ENCODE measurements around the gene PEG3.

Gene PEG3

DNA sequence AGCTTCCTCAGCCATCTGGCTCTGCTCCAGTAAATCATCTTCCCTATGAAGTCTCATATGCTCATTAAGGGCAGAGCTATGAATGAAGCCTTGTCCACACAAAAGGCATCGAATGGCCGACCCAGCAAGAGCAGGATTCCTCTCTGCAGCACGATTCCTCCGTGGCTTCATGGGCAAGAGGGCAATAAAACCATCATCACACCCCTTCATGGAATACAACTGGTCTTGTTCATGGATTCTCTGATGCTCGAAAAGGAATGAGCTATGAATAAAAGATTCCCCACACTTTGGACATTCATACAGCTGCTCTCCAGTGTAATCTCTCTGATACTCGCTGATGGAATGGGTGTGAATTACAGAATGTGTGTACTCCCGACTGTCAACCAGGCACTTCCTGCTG lies 25.9 kb downstream of the PEG3 start:
- in situ Hi-C loops (cut with MboI; ENCODE audit: low sequenced_read_pairs, unreplicated experiment), result no loop called here
- TF ChIP-seq, protein P1, sequence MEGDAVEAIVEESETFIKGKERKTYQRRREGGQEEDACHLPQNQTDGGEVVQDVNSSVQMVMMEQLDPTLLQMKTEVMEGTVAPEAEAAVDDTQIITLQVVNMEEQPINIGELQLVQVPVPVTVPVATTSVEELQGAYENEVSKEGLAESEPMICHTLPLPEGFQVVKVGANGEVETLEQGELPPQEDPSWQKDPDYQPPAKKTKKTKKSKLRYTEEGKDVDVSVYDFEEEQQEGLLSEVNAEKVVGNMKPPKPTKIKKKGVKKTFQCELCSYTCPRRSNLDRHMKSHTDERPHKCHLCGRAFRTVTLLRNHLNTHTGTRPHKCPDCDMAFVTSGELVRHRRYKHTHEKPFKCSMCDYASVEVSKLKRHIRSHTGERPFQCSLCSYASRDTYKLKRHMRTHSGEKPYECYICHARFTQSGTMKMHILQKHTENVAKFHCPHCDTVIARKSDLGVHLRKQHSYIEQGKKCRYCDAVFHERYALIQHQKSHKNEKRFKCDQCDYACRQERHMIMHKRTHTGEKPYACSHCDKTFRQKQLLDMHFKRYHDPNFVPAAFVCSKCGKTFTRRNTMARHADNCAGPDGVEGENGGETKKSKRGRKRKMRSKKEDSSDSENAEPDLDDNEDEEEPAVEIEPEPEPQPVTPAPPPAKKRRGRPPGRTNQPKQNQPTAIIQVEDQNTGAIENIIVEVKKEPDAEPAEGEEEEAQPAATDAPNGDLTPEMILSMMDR (IDR thresholded peaks at IDR 0.05; ENCODE audit: borderline replicate concordance, control extremely low read depth, extremely low read depth, insufficient read depth, missing control alignments), result no peak
- no peak for DNase-seq (ENCODE audit: low spot score)

DNA sequence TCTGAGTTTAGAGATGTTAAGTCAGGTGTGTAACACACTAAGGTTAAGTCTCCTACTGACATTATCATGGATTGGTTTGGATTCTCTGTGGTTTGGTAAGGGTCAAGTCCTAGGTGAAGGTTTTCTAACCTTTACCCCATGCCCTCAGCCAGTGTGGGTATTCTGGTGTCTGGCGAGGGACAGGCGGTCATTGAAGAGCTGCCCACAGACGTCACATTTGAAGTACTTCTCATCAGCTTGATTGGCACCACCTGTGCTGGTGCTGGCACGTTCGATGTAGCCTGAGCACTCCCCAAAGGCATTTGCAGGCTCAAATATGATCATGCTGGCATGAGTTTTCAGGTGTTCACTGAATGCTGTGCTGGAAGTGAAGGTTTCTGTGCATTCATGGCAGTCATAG lies 27.0 kb downstream of the PEG3 start:
- in situ Hi-C loops (cut with MboI; ENCODE audit: low sequenced_read_pairs, unreplicated experiment), result no loop called here
- no peak for DNase-seq (ENCODE audit: low spot score)
- TF ChIP-seq, protein P1 (IDR thresholded peaks at IDR 0.05; ENCODE audit: borderline replicate concordance, control extremely low read depth, extremely low read depth, insufficient read depth, missing control alignments), result no peak

DNA sequence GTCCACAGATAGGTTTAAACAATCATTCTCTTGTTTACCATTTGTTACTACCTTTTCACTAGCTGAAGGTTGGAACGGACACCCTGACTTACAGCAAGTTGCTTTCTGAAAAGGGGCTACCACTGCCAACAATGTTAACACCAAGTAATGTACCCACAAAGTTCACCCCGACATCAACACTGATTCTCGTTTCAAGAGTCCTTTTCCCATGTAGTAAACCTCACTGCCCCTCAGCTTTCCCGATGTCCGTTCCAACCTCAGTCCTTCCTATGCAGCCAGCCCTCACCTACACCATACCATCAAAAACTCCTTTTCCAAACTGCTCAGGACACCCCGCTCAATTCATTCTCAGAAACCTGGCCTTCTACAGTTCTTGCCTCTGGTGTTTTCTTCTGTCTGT lies 29.0 kb downstream of the PEG3 start:
- TF ChIP-seq, protein P1 (IDR thresholded peaks at IDR 0.05; ENCODE audit: borderline replicate concordance, control extremely low read depth, extremely low read depth, insufficient read depth, missing control alignments), result no peak
- in situ Hi-C loops (cut with MboI; ENCODE audit: low sequenced_read_pairs, unreplicated experiment), result no loop called here
- DNase-seq (ENCODE audit: low spot score), result no peak

DNA sequence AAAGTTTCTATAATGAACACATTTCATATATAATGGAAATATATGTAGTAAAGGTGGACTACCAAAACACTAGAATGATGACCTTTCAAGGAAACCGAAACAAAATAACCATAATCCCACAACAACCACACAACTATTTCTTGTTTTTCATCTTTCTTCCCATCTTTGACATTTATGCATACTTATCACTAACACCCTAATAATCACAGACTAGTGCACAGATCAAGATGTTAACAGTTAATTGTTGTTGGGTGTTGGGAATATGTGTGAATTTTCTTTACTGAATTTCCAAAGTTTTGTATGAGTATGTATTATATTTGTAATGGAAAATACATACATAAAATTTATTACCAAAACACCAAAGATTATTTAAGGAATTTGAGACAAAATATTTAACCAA lies 30.3 kb downstream of the PEG3 start:
- TF ChIP-seq, protein P1 (IDR thresholded peaks at IDR 0.05; ENCODE audit: borderline replicate concordance, control extremely low read depth, extremely low read depth, insufficient read depth, missing control alignments), result no peak
- no peak for DNase-seq (ENCODE audit: low spot score)
- in situ Hi-C loops (cut with MboI; ENCODE audit: low sequenced_read_pairs, unreplicated experiment), result no loop called here

DNA sequence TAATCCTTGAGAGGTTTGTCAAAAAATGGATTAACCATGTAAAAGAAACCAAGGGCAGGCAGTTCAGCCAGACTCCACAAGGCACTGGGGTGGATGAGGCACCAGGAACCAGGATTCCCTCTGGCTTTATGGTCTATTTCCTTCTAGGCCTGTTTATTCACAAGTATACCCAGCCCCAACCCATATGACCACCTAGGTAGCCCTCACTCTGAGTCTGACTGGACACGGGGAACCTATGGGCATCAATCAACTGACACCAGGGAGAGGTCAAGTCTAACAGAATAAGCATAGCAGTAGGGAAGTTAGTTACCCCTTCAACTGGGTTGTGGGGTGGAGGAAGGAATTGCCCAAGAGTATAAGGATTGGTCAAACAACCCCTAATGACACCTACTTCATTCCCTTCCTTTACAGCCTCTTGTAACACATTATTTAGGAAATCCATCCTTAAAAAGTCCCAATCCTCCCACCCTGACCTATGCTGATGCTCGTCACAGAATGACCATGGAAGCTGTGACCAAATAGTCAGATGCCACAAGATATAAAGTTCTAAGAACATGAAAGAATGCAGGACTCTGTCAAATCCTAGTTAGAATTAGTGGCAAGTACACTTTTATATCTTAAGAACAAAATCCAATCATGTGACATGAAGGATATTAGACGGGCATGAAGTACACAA lies 31.7 kb downstream of the PEG3 start:
- TF ChIP-seq, protein P1 (IDR thresholded peaks at IDR 0.05; ENCODE audit: borderline replicate concordance, control extremely low read depth, extremely low read depth, insufficient read depth, missing control alignments), result no peak
- no peak for DNase-seq (ENCODE audit: low spot score)
- in situ Hi-C loops (cut with MboI; ENCODE audit: low sequenced_read_pairs, unreplicated experiment), result no loop called here

DNA sequence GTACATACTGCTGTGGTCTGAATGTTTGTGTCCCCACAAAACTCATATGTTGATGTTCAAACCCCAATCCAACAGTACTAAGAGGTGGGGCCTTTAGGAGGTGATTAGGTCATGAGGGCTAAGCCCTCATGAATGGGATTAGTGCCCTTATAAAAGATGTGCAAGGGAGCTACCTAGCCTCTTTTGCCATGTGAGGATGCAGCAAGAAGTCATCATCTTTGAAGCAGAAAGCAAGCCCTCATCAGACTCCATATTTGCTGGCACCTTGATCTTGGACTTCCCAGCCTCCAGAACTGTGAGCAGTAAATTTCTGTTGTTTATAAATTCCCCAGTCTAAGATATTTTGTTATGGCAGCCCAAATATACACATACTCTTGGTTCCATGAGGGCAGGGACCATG lies 33.9 kb downstream of the PEG3 start:
- in situ Hi-C loops (cut with MboI; ENCODE audit: low sequenced_read_pairs, unreplicated experiment), result no loop called here
- TF ChIP-seq, protein P1 (IDR thresholded peaks at IDR 0.05; ENCODE audit: borderline replicate concordance, control extremely low read depth, extremely low read depth, insufficient read depth, missing control alignments), result no peak
- no peak for DNase-seq (ENCODE audit: low spot score)

All from GM13976 (cell line).